HEK293T (cell line): ENCODE results near the gene TRPV4.
"Not testable (repeated sequence)": the region's sequence is repeated elsewhere in the genome, so short reads cannot be mapped to it uniquely, and the experiment has no call there.

Source experiments
- CTCF ChIA-PET: fragments of 350-600 bp; formaldehyde crosslinking; extraction: SDS; loops from one replicate; lab custom pipeline; 2021; ENCODE audit warnings: antibody characterized with exemption, inconsistent platforms; lab: Yijun Ruan, JAX
- POLR2A ChIA-PET: fragments of 350-600 bp; formaldehyde crosslinking; extraction: SDS; loops from one replicate; lab custom pipeline; 2020; ENCODE audit warnings: antibody characterized with exemption, inconsistent platforms; lab: Yijun Ruan, JAX
- DNase-seq: peaks from one replicate; pipeline ENCODE4 v3.0.0; 2012; ENCODE audit warnings: mixed read lengths; ENCODE audit errors: extremely low spot score
- ARNT ChIP-seq: fragments of 450-650 bp; IDR thresholded peaks from 2 replicates; pipeline ENCODE4 v1.6.1; 2017; ENCODE audit warnings: mild to moderate bottlenecking
- BHLHE40 ChIP-seq: fragments of 450-650 bp; IDR thresholded peaks from 2 replicates; pipeline ENCODE4 v1.6.1; 2016; ENCODE audit warnings: mild to moderate bottlenecking, moderate library complexity, borderline replicate concordance
- CTBP1 ChIP-seq: fragments of 450-650 bp; IDR thresholded peaks from 2 replicates; pipeline ENCODE4 v1.6.1; 2016; ENCODE audit warnings: borderline replicate concordance
- ELF4 ChIP-seq: fragments of 450-650 bp; IDR thresholded peaks from 2 replicates; pipeline ENCODE4 v1.6.1; 2017; ENCODE audit warnings: antibody characterized with exemption
- FOXA1 ChIP-seq: fragments of 450-650 bp; IDR thresholded peaks from 2 replicates; pipeline ENCODE4 v1.6.1; 2016; ENCODE audit warnings: mild to moderate bottlenecking
- FOXK2 ChIP-seq: fragments of 450-650 bp; IDR thresholded peaks from 2 replicates; pipeline ENCODE4 v1.6.1; 2016; ENCODE audit warnings: mild to moderate bottlenecking
- FOXM1 ChIP-seq: fragments of 450-650 bp; IDR thresholded peaks from 2 replicates; pipeline ENCODE4 v1.6.1; 2017; ENCODE audit warnings: mild to moderate bottlenecking, borderline replicate concordance
- HDGF ChIP-seq: fragments of 450-650 bp; IDR thresholded peaks from 2 replicates; pipeline ENCODE4 v1.6.1; 2017; ENCODE audit warnings: antibody characterized with exemption, borderline replicate concordance
- L3MBTL2 ChIP-seq: fragments of 450-650 bp; conservative IDR thresholded peaks from 2 replicates; pipeline ENCODE4 v1.6.1; 2016; ENCODE audit warnings: mild to moderate bottlenecking
- LEF1 ChIP-seq: fragments of 450-650 bp; IDR thresholded peaks from 2 replicates; pipeline ENCODE4 v1.6.1; 2017; ENCODE audit warnings: mild to moderate bottlenecking, borderline replicate concordance
- NFRKB ChIP-seq: fragments of 450-650 bp; IDR thresholded peaks from 2 replicates; pipeline ENCODE4 v1.6.1; 2016; ENCODE audit warnings: mild to moderate bottlenecking, moderate library complexity
- SP1 ChIP-seq: fragments of 450-650 bp; IDR thresholded peaks from 2 replicates; pipeline ENCODE4 v1.6.1; 2017
- SUZ12 ChIP-seq: fragments of 450-650 bp; IDR thresholded peaks from 2 replicates; pipeline ENCODE4 v1.6.1; 2016; ENCODE audit warnings: mild to moderate bottlenecking
- TARDBP ChIP-seq: fragments of 450-650 bp; IDR thresholded peaks from 2 replicates; pipeline ENCODE4 v1.6.1; 2016
- ZNF384 ChIP-seq: fragments of 450-650 bp; IDR thresholded peaks from 2 replicates; pipeline ENCODE4 v1.6.1; 2016
- TF ChIP-seq, protein P1 (sequence below): fragments of 450-650 bp; IDR thresholded peaks from 2 replicates; pipeline ENCODE4 v1.6.1; 2016

TRPV4 gene

DNA sequence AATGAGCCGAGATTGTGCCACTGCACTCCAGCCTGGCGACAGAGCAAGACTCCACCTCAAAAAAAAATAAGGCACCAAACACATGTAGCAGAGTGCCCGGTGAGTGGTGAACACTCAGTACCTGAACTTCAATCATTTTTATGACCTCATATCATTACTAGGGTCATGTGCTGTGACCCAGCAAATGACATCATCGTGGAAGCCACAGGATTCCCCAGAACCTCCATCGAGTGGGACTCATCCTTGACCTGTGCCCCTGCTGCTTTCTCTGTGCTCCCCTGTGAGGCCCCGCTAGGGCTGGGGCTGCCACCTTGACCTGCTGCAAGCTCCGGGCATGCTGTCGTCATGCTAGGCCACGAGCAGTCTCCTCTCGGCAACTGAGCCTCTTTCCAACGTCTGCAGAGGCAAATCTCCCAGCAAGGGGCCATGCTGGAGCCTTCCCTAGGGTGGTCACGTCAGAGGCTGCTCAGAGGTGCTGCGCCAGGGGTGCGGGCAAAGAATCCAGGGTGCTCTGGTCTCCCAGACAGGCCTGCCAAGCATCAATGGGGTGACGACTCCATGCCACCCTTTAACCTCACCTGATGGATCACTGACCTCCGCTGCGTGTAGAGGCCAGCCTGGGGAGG lies 28.6 kb upstream of the TRPV4 start:
- DNase-seq, result no peak
- CTCF ChIA-PET, result no interaction called here
- POLR2A ChIA-PET, result no interaction called here
- TF ChIP-seq ELF4, result no peak
- TF ChIP-seq, protein P1, sequence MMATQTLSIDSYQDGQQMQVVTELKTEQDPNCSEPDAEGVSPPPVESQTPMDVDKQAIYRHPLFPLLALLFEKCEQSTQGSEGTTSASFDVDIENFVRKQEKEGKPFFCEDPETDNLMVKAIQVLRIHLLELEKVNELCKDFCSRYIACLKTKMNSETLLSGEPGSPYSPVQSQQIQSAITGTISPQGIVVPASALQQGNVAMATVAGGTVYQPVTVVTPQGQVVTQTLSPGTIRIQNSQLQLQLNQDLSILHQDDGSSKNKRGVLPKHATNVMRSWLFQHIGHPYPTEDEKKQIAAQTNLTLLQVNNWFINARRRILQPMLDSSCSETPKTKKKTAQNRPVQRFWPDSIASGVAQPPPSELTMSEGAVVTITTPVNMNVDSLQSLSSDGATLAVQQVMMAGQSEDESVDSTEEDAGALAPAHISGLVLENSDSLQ, result peak; percentile 73

DNA sequence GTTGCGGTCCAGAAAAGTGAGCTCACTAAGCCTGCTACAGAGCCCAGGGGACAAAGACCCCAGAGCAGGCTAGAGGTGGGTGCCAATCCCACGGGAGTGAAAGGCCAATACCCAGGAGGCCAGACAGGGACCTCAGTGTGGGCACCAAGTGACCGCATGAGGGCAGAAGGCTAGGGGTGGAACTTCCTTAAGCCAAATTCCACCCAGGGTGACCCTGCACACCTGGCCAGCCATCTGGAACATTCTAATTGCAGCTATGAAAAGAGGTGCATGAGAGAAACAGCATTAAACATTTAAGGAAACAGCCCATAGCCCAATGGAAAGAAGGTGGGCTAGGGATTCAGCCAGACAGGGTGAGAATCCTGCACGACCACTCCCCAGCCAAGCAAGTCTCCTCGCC lies 27.8 kb upstream of the TRPV4 start:
- ChIA-PET CTCF (interaction anchor here (0.6 kb wide), 1 partner anchor 12 kb away, joined by 3 read pairs; no protein-coding TSS in a partner anchor), POLR2A (no interaction called here)
- TF ChIP-seq NFRKB (no peak), L3MBTL2 (no peak), FOXA1 (no peak), FOXK2 (no peak), LEF1 (no peak), SUZ12 (no peak), BHLHE40 (no peak), SP1 (no peak), CTBP1 (no peak), ELF4 (no peak), TARDBP (no peak), ZNF384 (no peak), HDGF (no peak), FOXM1 (no peak), ARNT (no peak)
- TF ChIP-seq, protein P1, result no peak
- DNase-seq, result no peak

DNA sequence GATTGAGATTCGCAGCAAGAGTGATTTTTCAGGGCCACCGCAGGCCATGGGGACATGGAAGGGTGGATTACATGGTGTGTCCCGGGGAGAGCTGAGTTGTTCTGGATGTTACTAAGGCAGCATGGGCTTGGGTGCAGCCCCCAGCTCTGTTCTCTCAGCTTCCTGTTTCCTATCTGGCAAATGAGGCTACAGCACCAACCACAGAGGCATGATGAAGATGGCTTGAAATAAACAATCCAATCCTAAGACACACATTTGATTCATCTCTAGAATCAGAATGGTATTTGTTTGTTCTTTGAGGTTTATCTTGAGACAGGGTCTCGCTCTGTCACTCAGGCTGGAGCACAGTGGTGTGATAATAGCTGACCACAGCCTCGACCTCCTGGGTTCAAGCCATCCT lies 25.6 kb upstream of the TRPV4 start:
- TF ChIP-seq FOXM1 (no peak), HDGF (no peak)
- TF ChIP-seq, protein P1, result no peak
- DNase-seq, result no peak
- POLR2A ChIA-PET, result no interaction called here
- CTCF ChIA-PET, result interaction anchor here (0.7 kb wide), 1 partner anchor 13 kb away, joined by 4 read pairs; no protein-coding TSS in a partner anchor

DNA sequence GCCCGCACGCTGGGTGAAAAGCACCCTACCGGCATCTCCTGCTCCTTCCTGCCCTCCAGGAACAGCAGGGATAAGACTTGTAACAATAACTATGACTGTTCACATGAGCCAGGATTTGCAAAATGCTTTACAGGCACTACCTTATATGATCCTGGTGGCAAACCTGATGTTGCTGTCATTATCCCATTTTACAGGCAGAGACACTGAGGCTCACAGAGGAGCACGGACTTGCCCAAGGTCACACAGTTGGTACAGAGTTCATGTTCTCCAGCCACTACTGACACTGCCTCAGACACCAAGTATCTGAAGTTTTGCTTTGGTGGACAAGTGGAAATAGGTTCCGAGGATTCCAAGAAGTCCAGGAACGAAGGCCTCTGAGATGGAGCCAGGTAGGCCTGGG lies 24.5 kb upstream of the TRPV4 start:
- TF ChIP-seq ZNF384, result no peak
- no peak for TF ChIP-seq CTBP1
- no peak for TF ChIP-seq FOXM1
- no peak for TF ChIP-seq TARDBP
- no peak for TF ChIP-seq BHLHE40
- no peak for TF ChIP-seq ELF4
- TF ChIP-seq SP1, result no peak
- no peak for DNase-seq
- CTCF ChIA-PET, result interaction anchor here (1.5 kb wide), 1 partner anchor 13 kb away, joined by 7 read pairs; no protein-coding TSS in a partner anchor
- POLR2A ChIA-PET, result no interaction called here

DNA sequence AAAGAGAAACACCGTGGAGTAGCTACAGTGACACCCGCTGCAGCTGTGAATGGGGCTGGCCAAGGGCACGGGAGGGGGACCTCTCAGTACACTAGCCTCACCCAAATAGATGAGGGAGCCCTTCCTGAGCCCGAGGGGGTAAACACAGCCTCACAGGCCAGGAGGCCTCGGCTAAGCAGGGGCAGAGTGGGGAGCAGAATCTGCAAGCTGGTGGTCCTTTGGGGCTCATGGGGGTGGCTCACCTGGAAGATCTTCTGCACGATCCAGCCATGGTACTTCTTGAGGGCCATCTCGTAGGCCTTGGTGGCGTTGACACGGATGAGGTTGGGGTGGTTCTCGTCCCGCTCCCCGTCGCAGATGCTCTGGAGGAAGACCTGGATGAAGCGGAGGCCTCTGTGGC lies 22.2 kb upstream of the TRPV4 start:
- ChIA-PET POLR2A (interaction anchor here (1.2 kb wide), 1 partner anchor 24 kb away, joined by 4 read pairs; no protein-coding TSS in a partner anchor), CTCF (no interaction called here)
- TF ChIP-seq, protein P1, result no peak
- TF ChIP-seq TARDBP (no peak), ARNT (no peak), HDGF (no peak), ELF4 (no peak), FOXA1 (no peak), FOXM1 (no peak), SUZ12 (no peak), FOXK2 (no peak), ZNF384 (no peak), L3MBTL2 (no peak), CTBP1 (no peak), LEF1 (no peak), NFRKB (no peak), SP1 (no peak)
- DNase-seq, result no peak

DNA sequence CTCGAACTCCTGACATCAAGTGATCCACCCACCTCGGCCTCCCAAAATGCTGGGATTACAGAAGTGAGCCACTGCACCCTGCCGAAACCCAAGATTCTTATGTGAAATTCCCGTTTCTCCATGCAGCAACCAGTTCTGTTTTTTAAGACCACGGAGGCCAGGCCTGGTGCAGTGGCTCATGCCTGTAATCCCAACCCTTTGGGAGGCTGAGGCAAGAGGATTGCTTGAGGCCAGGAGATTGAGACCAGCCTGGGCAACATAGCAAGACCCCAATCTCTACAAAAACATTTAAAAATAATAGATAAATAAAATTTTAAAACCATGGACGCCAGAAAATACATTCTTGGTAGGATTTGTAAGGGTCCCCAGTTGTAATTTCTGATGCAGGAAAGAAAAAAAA lies 17.3 kb upstream of the TRPV4 start:
- CTCF ChIA-PET, result interaction anchor here (0.6 kb wide), 1 partner anchor 18 kb away, joined by 3 read pairs; no protein-coding TSS in a partner anchor
- POLR2A ChIA-PET, DNase-seq: not testable (repeated sequence)
